HT-29 (cell line): ENCODE data around the gene SEPHS2. TPM values are rescaled to one million over a fixed set of nuclear protein-coding genes. Genes with fewer than 3 reads are reported as not detected.

Experiments
- DNase-seq: peaks from one replicate; pipeline ENCODE4 v3.0.0-alpha.2; 2015; ENCODE audit warnings: low spot score
- total RNA-seq: library from RNA; depleted of rRNA; stranded (reverse); fragments of >200 nt; shearing (Covaris generic); gene quantifications from 2 replicates; pipeline ENCODE4 v1.2.3, GENCODE V29; 2014

Gene SEPHS2
- total RNA-seq, 1 experiment from 2014 or later = 11.0 TPM

DNA sequence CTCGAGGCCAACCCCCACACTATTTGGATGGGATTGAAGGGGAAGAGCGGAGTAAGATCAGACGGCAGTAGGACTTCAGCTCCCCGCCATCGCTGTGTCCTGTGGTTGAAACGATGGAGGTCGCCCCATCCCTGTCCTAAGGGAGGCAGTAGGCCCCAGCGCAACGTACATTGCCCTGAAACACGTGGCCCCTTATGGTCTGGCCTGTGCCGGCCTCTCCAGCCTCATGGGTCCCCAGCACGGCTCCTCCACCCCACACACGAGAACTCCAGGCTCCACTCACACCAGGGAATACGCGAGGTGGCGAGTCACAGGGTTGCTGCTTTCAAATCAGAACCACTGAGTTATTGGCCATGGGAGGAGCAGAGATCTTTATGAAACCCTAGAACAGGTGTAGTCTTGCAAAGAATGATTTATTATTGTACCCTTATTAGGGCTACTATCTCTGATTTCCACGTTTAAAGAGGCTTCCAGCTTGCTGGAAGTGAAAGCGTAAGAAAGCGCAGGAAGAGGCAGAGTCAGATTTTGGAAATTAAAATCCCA is 15.2 kb downstream of the SEPHS2 start:
- no peak for DNase-seq

DNA sequence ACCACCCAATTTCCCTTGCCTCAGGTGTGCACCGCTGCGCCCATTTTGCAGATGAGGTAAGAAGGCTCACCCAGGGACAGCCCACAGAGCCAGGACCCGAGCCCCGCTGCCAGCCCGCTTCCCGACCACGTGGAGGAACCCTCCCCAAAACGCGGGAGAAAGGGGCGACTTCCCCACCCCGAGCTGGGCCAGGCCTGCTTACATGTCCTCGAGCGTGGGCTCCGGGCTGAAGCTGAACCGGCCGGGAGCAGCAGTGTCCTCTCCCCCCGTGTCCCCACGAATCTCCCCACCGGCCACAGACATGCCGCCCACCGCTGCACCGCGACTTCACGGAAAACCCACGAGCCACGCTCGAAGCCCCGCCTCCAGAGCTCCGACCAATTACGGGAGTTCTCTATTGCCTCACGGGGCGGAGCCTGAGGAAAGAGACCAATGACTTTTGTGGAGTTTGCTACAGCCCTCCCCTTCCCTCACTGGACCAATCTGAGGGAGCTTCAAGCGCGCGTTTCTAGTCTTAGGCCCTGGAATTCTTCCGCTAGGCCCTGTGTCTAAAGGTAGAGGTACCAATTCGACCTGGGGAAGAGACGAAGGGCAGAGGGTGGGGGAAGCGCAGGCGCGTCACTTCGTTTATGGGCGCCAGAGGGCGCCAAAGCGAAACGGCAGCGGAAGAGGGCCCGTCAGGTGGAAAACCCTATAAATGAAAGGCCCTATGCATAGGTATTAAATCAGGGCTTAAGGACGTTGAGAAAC is 15.8 kb downstream of the SEPHS2 start, which contains the start of gene DCTPP1:
TSS of gene DCTPP1 (minus strand) at position 353 of the 750 bp plus-strand sequence. CDS start at position 303, 50 bp downstream.
- DNase-seq = peak; percentile 99

DNA sequence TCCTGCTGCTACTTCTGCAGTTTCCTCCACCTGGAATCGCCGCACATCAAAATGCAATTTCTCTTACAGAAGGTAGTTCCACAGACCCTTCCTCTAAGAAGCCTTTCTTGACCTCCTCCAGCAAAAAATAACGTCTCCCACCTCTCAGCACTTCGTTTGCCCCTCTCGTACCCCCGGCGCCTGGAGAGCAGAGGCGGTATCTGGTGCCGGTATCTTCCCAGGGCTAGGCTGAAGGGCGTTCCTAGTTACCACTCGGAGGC is 16.3 kb downstream of the SEPHS2 start:
- peak; percentile 41 for DNase-seq

DNA sequence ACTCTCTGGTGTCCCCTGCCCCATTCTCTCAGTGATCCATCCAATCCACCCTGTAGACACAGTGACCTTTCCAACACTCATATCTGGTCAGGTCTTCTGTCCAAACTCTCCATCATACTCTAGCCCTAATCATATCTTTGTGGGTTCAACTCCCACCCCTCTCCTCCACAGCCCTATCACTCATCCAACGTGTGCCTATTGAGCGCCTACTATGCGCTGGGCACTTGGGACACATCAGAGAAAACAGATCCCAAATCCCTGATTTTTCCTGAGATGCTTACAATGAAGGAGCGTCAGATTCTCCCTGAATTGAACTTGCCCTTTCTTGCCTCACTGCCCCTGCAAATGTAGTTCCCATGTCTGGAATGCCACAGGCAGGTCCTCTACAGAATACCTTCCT is 17.6 kb downstream of the SEPHS2 start:
- DNase-seq = no peak

DNA sequence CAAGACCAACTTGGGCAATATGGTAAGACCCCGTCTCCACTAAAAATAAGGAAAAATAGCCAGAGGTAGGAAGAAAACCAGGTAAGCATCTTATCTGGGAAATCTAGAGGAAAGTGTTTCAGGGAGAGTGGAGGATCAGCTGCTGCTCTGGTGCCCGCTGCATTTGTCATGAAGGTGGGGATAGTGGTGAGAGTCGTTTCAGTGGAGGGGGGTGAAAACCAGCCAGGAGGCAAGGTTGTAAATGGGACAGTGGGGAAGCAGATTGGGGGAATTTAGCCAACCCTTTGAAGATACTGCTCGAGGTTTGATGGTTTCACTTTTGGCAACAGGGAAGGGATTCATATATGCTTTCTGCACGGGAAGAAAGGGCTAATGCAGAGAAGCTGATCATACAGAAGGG is 24.7 kb downstream of the SEPHS2 start:
- no peak for DNase-seq

DNA sequence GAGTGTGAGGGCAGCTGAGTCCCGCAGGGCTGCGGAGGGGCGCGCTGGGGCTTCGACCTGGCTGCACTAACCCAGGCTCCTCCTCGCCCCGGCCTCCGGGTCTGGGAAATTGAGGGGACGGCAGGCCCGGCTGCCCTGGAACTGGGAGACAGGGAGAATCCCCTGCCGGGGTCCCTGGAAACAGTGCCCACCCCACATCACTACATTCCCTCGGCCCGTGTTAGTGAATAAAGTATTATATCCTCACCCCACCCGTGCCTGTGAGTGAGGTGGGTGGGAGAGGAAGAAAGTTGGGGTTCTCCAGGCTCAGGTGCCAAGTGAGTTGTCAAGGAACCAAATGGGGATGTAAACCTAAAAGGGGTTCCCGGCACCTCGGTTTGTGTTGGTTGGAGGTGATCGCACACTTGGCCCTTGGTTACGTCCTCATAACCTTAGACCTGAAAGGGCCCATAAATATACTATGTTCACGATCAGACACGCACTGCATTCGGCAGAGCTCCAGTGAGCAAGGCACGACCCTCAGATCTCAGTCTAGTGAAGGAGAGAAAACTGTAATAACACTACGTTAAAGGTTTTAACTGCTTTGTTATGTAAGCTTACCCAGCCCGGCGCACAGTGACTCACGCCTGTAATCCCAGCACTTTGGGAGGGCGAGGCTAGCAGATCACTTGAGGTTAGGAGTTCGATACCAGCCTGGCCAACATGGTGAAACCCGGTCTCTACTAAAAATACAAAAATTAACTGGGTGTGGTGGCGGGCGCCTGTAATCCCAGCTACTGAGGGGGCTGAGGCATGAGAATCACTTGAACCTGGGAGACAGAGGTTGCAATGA is 27.1 kb downstream of the SEPHS2 start:
- DNase-seq = peak; percentile 34

DNA sequence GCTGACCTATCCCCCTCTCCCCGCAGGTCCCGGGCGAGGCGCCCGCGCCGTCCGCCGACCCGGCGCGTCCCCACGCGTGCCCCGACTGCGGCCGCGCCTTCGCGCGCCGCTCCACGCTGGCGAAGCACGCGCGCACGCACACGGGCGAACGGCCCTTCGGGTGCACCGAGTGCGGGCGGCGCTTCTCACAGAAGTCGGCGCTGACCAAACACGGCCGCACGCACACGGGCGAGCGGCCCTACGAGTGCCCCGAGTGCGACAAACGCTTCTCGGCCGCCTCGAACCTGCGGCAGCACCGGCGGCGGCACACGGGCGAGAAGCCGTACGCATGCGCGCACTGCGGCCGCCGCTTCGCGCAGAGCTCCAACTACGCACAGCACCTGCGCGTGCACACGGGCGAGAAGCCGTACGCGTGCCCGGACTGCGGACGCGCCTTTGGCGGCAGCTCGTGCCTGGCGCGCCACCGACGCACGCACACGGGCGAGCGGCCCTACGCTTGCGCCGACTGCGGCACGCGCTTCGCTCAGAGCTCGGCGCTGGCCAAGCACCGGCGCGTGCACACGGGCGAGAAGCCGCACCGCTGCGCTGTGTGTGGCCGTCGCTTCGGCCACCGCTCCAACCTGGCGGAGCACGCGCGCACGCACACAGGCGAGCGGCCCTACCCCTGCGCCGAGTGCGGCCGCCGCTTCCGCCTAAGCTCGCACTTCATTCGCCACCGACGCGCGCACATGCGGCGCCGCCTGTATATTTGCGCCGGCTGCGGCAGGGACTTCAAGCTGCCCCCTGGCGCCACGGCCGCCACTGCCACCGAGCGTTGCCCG is 27.9 kb downstream of the SEPHS2 start:
- DNase-seq = peak; percentile 97

DNA sequence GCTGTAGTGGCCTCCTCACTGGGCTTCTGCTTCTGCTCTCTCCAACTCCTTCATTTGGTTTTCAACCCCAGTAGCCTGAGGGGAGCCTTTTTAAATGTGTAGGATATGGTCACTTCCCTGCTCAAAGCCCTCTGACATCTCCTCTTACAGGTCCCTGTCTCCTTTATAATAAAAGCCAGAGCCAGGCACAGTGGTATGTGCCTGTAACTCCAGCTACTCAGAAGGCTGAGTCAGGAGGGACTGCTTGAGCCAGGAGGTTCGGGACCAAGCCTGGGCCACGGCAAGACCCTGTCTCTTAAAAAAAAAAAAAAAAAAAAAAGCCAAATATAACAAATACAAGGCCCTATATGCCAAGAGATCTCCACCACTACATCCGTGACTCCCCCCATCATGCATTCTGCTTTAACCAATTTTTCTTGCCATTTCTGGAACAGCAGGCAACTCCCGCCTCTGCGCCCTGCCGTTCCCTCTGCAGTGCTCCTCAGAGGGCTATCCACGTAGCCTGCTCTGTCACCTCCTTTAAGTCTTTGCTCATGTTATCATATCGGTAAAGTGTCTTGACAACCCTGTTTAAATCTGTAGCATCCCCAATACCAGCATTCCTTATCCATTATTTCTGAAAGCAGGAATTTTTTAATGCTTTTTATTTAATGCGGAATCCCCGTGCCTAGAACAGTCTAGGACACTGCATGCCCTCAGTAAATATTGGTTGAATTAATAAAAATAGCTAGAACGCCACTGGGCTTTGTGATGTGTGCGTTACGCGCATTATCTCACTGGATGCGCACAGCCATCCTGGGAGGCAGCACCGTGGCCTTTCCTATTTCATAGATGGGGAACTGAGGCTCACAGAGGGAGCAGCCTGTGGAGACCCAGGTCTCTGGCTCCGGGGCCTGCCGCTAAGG is 28.8 kb downstream of the SEPHS2 start:
- DNase-seq = no peak

DNA sequence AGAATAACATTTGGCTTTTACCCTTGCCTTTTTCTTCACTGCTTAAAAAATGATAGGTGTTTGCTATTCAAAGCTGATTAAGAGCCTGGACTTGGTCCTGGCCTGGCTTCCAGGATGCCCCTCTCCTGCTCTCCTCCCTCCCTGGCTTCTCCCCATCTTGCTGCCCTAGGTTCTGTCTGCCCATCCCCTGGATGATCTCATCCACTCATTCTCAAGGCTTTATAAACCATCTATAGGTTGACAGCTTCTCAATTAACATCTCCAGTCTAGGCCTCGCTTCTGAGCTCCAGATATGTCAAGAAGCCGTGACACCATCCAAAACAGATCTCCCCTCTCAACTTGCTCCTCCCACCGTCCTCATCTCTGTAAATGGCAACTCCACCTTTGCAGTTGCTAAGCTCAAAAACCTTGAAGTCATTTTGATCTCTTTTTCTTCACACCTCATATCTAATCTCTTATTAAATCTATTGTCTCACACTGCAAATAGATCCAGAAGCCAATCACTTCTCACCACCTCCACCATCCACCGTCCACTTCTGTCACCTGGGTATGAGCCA is 29.5 kb downstream of the SEPHS2 start:
- DNase-seq = no peak

DNA sequence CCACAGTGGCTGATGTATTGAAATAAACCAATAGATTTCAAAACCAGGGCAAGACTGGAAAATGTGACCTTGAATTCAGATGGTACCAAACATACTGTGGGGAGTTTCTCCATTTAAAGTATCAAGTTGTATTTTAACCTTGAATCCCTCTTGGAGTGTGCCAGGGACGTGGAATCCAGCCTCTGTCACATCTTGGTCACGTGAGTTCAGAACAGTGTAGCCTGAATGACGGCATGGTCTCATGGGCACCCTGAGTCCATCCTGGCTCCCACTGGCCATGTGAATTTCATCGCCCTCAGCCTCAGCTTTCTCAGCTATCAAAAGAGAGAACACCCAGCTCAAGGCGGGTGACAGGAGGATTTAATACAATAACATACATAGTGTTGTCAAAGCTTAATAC is 31.5 kb downstream of the SEPHS2 start:
- DNase-seq = no peak

DNA sequence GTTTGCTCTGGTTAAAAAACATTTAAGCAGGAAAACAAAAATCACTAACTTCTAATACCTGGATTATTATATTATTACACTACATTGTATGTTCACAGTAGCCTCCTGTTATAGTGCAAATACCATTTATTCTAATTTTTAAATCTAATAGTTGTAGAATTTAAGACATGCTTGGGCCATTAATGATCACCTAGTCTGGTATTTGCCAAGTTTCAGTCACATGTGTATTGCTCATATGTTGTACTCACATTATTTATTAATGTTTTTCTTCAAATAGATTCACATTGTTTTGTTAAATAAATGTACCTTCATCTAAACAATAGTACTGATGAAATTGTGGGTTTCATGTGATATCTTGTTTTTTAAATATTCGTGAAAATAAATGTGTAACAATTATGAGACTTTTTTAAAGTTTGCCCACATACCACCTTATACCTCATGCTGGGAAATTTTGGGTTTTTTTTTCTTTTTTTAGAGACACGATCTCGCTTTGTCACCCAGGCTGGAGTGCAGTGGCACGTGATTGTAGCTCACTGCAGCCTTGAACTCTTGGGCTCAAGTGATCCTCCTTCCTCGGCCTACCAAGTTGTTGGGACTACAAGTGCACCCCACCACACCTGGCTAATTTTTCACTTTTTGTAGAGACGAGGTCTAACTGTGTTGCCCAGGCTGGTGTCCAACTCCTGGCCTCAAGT is 32.4 kb downstream of the SEPHS2 start:
- no peak for DNase-seq

DNA sequence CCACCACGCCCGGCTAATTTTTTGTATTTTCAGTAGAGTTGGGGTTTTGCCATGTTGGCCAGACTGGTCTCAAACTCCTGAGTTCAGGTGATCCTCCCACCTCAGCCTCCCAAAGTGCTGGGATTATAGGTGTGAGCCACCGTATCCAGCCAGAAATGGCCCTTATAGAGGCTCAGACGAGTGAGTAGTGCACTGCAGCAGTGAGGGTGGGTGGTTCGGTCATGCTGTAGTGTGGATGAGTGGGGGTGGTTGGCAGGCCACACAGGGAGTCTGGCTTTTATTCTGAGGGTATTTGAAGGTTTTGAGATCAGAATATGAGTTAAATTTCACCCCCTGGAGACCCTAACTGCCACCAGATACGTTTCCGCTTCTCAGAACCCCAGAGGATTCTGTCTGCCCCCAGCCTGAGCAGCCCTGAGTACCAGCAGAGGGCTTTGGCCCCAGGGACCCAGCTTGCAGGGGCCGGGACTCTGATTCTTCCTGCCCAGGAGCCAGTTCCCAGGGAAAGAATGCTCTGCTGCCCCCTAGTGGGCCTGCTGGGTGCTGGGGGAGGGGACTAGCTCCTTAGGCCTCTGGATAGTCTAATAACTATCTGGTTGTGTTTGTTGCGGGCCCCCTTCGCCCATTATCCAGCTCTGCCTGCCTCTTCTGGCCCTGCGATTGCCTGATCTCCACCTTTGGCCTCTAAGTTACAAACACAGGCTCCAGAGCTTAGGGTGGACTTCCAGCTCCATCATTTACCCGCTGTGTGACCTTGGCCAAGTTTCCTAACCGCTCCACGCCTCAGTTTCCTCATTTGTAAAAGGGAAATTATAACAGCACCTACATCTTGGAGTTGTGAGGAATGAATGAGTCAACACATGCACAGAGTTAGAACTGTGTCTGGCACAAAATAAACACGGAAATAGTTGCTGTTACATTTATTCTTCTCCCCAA is 36.3 kb downstream of the SEPHS2 start:
- peak; percentile 96 for DNase-seq

DNA sequence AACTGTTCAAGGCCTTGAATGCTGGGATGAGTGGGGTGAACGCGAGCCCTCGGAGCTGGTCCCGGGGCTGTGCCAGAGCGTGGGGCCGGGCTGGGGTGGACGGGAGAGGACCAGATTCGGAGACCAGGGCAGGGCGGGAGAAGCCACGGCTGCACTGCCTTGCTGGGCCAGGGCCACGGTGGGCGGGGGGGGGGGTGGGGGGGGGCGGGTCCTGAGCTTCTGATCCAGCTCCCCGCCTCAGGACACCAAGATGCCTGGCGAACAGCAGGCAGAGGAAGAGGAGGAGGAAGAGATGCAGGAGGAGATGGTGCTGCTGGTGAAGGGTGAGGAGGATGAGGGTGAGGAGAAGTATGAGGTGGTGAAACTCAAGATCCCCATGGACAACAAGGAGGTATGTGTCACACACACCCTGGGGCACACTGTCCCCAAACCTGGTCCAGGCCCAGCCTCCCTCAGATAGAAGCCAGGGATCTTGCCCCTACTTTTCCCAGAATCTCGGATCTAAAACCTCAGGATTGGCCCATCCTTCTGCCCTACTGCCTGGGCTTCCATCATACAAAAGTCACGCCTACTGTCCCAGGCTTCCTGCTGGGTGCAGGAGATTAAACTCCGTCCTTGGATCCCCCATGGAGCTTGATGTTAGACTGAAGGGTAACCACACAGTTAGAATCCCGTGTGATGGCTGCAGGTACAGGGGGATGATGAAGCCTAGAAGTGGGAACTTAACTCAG is 37.7 kb downstream of the SEPHS2 start:
- no peak for DNase-seq

DNA sequence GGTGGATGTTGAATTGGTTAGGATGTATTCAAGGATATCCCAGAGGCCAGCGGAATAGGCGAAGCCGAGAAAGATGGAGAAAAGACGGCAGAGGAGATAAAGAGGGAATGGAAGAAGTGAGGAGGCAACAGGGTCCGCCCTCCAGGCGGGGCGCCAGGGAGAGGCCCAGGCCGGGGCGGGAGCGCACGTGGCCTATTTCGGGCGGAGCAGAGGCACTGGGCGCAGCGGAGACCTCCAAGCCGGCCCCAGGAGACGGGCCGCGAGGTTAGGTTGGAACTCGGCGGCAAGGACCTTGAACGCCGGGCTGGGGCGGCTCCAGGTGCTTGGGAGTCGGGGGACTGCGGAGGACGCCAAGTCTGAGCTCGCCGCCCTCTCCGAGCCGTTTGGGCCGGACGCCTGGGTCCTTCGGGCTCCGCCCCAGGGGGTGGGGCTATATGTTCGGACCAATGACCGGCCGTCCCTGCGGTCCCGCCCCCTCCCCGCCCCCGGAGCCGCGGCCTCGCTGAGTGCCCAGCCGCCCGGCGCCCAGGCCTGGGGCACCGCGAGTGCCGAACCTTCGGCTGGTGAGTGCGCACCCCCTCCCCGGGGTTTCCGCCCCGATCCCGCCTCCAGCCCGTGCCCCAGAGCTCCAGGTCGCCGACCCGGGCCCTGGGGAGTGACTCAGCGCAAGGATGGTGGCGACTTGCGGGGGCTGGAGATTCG is 38.4 kb downstream of the SEPHS2 start, which contains the start of gene ZNF771:
TSS of gene ZNF771 (plus strand) at position 505 of the 702 bp plus-strand sequence. CDS start 448 bp downstream, outside the sequence.
- DNase-seq = peak; percentile 93

DNA sequence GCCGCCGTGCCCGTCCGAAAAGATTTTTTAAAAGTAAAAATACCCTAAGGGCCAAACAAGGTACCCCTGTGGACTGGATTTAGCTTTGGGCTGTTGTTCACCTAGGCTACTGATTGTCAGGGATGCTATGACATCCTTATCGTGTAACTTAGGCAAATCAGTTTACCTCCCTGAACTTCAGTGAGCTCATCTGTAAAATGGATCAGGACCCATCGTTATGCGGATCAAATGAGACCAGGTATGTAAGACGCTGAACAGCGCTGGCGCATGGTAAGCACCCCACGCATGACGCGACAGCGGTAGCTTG is 38.9 kb downstream of the SEPHS2 start:
- DNase-seq = no peak

DNA sequence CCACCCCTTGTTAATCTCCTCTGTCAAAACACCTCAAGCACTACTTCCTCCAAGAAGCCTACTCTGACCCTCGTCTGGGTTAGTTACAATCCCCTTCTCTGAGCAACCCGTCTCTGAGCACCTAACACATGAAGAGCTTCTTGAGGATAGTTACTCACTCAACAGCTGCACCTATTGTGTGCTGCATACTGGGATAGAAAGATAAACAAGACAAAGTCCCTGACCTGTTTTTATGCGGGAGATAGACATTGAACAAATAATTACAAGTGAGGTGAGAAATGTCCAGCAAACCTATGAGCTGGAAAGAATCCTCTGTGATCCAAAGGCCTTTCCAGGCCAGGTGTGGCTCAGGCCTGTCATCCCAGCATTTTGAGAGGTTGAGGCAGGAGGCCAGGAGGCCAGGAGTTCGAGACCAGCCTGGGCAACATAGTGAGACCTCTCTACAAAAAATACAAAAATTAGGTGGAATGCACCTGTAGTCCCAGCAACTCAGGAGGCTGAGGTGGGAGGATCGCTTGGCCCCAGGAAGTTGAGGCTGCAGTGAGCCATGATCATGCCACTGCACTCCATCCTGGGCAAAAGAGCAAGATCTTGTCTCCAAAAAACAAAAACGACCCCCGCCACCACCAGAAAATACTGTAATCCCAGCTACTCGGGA is 43.8 kb downstream of the SEPHS2 start:
- DNase-seq = no peak
